Measurements from ENCODE around the gene WSB2.

The WSB2 gene

DNA sequence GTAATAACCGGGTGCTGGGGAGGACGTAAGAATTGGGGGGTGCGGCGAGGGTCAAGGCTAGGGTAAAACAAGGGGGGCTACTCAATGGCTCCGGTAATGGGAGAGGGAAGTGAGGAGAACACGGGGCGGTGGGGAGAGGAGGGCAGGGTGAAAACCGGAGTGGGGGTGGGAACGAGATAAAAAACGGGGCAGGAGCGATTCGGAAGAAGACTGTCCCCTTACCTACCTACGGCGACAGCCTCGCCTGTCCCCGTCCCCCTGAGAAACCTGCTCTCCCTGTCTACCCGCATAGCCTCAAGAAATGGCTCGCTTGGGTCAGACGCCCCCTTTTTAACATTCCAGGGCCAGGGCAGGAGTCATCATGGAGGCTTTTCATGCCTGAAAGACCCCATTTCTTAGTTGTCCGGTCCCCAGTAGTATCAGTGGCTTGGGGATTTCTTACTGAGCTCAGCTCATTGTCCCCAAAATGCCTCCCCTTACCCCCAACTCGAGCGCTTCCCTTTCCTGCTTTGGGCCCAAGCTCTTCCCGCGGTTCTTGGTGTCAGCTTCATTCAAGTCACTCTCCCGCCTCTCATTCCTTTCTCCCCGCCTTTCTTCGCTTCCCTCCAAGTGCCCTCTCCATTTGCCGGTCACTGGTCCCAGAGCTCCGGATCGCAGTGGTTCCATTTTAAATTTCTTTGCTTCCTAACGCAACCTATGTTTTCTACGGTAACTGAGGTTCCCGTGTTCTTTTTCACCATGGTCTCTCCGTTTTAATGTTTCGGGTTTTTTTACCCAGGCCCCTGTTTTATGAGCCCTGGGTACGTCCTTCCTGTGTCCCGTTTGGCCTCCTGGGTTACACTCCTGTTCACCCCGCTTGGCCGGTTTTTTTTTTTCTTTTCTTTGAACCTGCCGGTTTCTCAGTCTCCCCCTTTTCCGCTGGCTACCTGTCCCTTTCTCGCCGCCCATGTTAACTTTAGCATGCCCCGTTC, 1.2 kb upstream of the WSB2 start:
- DNase-seq, result peak; percentile 70

DNA sequence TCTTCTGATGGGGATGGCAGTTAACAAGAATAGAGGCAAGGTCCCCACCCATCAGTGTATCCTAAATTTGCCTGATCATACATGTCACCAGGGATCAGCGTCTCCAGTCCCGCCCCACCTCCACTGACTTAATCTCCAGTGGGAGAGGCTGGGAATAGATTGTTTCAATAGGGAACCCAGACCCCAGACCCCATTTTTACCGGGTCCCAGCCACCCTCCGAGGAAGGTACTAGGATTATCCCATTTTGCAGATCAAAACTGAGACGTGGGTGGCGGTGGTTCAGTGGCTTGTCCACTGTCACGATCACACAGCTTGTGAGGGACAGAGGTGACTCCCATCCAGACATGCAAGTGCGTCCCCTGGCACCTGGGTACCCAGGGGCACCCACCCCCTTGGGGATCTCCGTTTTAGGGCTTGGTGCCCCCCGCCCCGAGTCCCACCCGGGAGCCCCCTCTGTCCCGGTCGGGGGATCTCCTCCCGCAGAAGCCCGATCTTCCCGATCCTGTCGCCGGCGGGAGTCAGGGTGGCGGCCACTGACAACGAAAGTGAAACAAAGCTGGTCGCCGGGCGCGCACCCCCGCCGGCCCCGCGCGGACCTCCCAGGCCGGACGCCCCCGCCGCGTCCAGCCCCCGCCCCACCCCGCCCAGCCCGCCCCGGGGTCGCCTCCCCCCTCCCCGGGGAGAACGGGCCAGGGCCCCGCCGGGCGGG, 523 bp downstream of the WSB2 start:
- DNase-seq, result peak; percentile 55

DNA sequence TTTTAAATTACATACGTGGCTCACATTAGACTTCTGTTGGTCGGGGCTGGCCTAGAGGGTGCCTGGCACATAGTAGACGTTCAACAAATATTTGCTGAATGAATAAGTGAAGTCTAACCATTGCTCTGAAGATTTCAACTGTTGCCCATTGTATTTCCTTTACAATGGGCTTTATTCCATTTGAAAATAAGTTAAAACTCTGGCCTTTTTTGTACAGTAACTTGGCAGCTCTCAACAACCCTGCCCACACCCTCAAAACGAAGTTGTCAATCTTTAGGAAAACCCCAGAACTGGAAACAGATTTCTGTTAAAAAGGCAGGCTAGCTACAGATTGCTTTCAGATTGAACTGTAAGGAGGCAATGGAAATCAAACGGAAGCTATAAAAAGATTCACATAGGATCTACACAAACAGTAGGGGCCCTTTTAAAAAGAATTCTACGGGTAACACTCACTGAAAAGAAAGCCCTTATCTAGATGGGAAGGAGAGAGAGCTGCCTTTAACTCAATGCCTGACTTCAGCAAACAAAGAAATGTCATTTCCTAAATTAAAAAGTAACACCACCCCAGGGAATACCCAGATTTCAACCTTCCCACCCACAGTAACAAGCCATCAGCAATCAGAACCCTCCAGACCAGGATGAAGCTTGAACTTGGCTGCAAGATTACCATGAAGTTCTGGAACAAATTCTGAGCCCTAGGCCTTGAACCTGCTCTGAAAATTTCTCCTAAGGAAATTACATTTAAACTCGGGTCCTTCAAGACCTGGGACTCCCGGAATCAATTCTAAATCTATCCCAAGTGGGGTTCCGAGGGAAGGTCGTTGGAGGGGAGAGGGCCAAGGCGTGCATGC, 1.4 kb downstream of the WSB2 start:
- DNase-seq, result peak; percentile 12

DNA sequence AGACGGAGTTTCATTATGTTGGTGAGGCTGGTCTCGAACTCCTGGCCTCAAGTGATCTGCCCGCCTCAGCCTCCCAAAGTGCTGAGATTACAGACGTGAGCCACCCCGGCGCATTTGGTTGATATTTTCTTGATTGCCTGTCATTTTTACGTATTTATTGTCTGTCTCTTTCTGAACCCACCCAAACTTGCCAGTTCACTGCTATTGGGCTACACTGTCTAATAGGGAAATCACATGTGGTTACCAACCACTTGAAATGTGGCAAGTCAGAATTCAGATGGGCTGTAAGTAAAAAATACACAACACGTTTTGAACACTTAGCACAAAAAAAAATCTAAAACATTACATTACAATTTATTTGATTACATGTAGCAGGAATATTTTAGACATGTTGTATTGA, 2.1 kb downstream of the WSB2 start:
- DNase-seq, result no peak

DNA sequence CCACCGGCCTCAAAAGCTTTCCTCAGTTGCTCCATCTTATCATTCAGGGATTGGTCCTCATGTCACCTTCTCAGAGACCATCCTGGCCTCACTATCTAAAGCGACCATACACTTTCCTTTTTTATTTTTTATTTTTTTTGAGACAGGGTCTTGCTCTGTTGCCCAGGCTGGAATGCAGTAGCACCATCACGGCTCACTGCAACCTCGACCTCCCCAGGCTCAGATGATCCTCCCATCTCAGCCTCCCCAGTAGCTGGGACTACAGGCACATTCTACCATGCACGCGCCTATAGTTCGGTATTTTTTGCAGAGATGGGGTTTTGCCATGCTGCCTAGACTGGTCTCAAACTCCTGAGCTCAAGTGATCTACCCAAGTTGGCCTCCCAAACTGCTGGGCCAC, 2.8 kb downstream of the WSB2 start:
- no peak for DNase-seq

DNA sequence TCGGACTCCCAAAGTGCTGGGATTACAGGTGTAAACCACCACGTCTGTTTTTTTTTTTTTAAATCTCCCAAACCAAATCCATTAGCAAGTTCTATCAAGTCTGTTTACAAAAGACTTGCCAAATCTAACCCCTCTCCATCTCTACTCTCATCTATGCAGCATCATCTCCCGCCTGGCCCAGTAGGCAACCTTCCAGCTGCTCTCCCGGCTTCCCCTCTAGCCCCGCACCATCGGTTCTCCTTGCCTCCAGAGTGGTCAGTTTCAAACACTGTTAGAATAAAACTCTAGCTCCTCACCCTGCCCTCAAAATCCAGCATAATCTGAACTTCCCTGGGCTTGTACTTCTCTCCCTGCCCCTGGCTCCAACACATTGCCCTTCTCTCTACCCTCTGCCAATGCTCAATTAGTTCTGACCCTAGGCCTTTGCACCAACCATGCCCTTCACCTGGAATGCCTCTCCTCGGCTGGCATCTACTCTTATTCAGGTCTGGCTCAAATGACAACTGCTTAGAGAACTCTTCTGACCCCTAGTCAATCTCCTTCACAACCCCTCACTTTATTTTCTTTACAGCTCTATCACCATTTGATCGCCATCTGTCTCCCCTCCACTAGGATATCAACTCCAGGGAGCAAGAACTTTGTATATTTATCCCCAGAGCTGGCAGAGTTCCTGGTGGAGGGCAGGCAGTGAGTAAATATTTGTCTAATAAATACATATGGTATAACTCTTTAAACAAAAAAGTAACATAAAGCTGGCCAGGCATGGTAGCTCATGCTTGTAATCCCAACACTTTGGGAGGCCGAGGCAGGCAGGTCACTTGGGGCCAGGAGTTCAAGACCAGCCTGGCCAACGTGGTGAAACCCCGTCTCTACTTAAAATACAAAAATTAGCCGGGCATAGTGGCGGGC, 4.9 kb downstream of the WSB2 start:
- DNase-seq, result peak; percentile 22

DNA sequence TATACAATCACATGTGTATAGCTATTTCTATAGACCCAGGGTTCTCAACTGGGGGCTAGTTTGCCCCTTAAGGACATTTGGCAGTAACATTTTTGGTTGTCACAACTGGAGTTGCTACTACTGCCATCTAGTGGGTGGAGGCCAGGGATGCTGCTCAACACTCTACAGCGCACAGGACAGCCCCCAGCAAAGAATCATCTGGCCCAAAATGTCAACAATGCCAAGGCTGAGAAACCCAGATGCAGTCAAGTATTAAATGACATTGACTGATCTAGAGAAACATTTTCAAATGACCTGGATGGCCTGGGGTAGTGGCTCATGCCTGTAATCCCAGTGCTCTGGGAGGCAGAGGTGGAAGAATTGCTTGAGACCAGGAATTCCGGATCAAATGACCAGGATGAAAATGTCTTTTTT, 5.8 kb downstream of the WSB2 start:
- DNase-seq, result peak; percentile 24

DNA sequence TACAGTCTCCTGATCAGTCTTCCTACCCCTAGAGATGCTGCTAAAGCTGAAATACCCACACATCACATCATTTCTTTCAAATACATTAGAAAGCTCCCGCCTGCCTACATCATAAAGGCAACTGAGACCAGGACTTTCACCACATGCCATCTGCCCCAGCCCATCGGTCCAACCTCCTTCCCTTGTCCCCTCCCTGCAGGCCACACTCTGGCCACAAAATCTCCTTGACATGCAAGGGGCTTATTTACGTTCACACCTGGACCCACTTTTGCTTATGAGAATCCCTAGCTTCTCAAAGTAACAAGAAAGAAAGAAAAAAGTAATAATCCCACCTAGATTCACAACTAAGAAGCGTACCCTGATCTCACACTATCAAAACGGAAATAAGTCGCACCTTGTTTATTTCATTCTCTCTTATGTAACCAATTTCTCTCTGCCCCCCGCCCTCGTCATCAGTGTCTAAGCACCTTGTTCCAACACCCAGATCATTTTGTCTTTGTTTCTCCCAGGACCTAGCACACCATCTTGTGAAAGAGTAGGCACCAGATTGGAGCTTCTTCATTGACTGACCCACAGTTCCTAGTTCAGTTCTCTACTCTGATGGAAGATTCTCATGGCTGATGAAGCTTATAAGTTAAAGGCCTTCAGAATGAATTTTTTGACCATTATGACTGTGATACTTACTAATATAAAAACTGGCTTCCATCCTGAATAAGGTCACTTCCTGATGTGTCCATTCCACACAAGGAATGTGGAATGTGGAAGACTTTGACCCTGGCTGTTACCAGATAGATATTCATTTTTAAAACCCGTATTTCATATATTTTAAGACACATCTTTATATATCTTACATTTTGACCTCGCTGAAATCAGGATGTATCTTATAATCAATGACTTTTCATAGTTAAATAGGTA, 7.7 kb downstream of the WSB2 start:
- DNase-seq, result no peak

DNA sequence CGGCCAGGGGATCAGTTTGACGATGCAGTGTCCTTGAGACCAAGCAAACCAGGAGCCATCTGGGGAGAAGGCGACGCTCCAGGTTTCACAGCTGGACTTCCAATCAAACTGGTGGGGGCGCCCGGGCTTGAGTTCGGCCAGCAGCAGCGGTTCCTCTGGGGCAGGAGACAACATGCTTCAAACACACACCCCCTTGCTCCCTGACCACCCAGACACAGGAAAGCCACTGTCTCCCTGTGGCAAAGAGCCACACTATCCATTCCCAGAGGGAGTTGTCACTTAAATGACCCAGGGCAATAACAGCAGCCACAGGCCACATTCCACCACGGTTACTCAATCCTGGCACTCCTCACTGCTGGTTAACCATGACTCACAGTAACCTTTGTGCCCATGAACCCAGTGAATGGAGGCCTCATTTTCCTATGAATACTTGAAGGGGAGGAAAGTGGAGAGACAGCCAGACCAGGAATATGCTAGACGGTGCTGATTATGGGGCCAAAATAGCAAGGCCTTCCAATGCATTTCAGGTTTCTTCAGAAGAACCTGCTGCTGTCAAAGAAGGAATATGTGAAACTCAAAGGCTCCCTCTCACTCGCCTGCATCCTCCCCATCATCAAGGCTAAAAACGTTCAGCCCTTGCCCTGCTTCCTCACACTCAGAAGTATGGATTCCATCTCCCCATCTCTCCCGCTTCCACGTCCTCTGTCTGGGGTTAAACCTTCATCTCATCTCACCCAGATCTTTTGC, 8.5 kb downstream of the WSB2 start:
- no peak for DNase-seq

DNA sequence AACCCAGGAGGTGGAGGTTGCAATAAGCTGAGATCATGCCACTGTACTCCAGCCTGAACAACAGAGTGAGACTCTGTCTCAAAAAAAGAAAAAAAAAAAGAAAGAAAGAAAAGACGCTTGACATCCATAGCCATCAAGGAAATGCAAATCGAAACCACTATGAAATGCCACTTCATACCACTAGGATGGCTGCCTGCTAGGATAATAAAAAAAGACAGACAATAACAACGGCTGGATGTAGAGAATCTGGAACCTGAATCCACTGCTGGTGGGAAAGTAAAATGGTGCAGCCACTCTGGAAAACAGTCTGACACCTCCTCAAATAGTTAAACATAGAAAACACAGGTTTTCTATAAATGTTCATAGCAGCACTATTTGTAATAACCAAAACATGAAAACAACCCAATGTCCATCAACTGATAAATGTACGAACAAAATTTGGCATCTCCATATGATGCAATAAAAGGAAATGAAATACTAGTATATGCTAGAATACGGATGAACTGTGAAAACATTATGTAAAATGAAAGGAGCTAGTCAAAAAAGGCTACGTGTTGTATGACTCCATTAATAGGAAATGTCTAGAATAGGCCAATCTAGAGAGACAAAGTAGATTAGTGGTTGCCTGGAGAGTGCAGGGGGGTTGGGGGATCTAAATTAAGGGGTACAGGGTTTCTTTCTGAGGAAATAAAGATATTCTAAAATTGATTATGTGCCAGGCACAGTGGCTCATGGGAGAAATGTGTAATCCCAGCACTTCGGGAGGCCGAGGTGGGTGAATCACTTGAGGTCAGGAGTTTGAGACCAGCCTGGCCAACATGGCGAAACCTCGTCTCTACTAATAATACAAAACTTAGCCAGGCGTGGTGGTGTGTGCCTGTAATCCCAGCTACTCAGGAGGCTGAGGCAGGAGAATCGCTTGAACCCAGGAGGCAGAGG, 9.7 kb downstream of the WSB2 start:
- no peak for DNase-seq

DNA sequence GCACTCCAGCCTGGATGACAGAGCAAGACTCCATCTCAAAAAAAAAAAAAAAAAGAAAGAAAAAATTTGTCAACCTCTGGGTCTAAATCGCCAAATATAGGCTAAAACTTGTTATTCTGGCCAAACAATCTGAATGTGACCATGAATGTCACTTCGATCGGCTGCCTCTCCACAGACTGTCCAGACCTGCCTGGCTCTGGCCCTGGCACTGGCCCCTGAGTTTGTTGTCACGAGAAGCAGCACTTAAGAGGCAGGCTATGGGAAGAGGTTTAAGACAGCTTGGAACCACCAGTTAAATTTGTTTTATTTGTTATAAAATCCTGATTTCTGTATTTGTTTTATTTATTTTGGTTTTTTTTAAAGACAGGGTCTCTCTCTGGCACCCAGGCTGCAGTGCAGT, 14.5 kb downstream of the WSB2 start:
- DNase-seq, result no peak

DNA sequence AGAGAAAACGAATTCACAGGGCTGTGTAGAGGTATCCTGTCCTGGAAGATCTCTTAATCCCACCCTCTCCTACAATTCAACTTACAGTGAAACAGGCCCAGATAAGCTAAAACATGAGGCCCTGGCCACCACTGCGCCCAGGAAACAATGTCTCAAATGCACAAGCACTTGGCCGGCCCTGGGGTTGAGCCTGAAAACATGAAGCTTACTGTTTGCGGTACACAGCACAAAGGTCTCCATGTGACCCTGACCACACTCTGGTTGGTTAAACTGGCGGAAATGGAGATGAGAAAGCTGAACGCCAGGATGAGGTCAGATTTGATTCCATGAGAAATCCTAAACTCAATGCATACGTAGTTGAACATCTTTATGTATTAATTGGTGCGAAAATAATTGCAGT, 16.4 kb downstream of the WSB2 start:
- no peak for DNase-seq

DNA sequence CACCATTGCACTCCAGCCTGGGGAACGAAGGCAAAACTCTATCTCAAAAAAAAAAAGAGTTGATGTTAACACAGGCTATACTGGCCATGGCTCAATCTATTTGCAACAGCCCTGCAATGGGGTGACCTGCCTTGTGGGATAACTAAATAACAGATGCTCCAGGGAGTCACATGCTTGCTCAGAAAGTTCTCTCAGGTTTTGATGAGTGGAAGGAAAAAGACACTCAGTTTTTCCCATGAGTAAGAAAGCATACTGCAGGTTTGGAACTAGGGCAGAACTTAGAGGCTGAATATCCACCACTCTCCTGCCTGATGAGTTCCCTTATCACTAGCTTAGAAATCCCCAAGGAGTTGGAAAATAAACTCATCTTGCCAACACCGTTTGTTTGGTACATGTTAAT, 16.9 kb downstream of the WSB2 start:
- DNase-seq, result no peak

DNA sequence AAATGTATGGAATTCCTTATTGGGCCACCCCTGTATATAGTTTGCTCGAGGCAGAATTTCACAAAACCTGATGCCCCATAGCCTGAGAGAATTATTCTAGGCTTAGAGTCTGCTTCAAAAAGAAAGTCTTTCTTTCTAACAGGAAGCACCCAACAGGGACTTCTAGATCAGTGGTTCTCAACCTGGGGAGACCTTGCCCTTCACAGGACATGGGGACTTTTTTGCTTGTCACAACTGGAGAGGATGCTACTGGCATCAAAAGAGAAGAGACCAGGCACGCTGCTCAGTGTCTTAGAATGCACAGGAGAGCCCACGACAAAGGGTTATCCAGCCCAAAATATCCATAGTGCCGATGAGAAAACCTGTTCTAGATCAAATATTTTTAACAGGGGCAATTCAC, 18.9 kb downstream of the WSB2 start:
- DNase-seq, result no peak

DNA sequence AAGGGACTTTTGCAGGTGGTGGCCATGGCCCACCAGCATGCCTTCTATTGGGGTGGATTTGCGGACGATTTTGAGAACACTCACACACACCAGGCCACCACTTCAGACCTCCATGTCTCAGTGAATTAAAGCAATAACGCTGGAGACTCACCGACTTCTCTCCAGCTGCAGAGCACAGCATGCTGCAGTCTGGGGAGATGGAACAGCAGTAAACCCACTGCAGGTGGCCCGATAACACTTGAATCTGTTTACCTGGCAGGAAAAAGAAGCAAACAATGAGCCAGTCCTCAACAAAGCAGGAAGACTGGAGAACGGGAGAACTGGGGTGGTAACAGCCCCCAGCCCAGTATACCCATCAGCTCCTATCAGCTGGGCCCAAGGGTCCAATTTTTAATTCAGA, 22.8 kb downstream of the WSB2 start:
- DNase-seq, result peak; percentile 53

DNA sequence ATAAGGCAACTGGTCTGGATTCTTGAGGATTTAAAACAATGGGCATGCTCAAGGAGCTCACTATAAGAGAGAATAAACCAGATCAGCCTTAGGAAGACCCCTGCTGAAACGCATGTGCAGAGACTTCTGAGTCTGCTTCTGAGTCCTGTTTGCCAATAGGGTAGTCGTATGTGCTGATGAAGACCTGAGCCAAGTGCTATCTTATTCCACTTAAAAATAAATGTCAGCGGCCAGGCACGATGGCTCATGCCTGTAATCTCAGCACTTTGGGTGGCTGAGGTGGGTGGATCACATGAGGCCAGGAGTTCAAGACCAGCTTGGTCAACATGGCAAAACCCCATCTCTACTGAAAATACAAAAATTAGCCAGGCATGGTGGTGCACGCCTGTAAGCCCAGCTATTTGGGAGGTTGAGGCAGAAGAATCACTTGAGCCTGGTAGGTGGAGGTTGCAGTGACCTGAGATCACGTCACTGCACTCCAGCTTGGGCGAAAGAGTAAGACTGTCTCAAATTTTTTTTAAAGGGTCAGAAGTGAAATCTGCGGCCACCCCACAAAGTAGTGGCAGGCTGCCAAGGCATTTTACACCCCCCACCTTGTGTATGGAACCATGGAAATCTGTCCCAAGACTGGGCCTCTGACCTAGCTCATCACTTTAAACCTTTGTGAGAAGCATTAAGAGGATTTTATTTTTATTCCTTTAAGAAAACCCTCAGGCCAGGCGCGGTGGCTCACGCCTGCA, 24.1 kb downstream of the WSB2 start:
- no peak for DNase-seq

DNA sequence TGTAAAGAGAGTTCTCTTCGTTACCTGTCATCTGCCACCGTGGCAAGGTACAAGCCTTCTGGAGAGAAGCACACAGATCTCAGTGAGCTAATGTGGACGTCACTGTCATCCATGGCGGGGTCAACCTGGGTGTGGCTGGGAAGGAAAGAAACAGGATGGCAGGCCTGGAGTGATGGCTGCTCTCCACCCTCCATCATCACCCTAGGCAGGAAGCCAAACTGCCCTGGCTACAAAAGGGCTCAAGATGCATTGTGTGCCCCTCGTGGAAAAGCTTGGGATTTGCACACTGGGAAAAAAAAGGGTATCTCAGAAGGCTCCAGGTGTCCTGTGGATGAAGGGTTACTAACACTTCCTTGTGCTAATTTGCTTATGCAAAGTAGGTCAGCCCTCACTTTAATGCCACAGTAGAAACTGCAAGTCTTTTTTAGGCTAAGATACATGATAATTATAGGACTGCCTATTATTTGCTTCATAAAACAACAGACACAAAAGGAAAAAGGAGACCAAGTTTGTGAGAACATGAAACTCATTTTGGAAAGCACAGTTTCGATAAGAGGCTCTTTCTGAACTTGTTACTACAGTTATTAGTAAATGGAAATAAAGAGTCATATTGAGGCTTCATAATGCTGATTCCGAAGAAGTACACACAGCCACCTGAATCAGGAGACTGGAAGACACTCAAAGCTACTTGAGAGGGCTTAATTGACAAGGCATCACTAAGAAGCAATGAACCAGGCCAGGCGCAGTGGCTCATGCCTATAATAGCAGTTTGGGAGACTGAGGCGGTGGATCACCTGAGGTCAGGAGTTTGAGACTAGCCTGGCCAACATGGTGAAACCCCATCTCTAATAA, 25.6 kb downstream of the WSB2 start:
- peak; percentile 18 for DNase-seq
